Karpas-422 (cell line): ENCODE data around the gene MRPL27. TPM values are rescaled to one million over a fixed set of nuclear protein-coding genes. Genes with fewer than 3 reads are reported as not detected.
"Not testable (repeated sequence)": the region's sequence is repeated elsewhere in the genome, so short reads cannot be mapped to it uniquely, and the experiment has no call there.

Experiments
- DNase-seq: peaks from one replicate; pipeline ENCODE4 v3.0.0-alpha.2; 2015
- H2AFZ ChIP-seq: fragments of 200-600 bp; sonication (generic); 2 replicates; pipeline ENCODE4 v1.6.1; 2014; ENCODE audit warnings: antibody characterized with exemption, low read length, mixed read lengths
- H3K27ac ChIP-seq: fragments of 200-600 bp; sonication (generic); 2 replicates; pipeline ENCODE4 v1.5.1; 2014; ENCODE audit warnings: mild to moderate bottlenecking, low read length, moderate library complexity
- H3K27me3 ChIP-seq: fragments of 200-600 bp; sonication (generic); 2 replicates; pipeline ENCODE4 v1.6.1; 2014; ENCODE audit warnings: low read length, mixed read lengths
- H3K36me3 ChIP-seq: fragments of 200-600 bp; sonication (generic); 2 replicates; pipeline ENCODE4 v1.6.1; 2014; ENCODE audit warnings: low read length, mixed read lengths; ENCODE audit not compliant: insufficient read depth
- H3K4me1 ChIP-seq: fragments of 200-600 bp; sonication (generic); 2 replicates; pipeline ENCODE4 v1.6.1; 2014; ENCODE audit warnings: mild to moderate bottlenecking, low read length, mixed read lengths
- H3K4me2 ChIP-seq: fragments of 200-600 bp; sonication (generic); 2 replicates; pipeline ENCODE4 v1.6.1; 2014; ENCODE audit warnings: low read length, low read depth, mild to moderate bottlenecking; ENCODE audit not compliant: poor library complexity, severe bottlenecking
- H3K4me3 ChIP-seq: fragments of 200-600 bp; sonication (generic); 2 replicates; pipeline ENCODE4 v1.5.1; 2014; ENCODE audit warnings: mild to moderate bottlenecking, antibody characterized with exemption, low read length, mixed read lengths
- H3K79me2 ChIP-seq: fragments of 200-600 bp; sonication (generic); 2 replicates; pipeline ENCODE4 v1.6.1; 2014; ENCODE audit warnings: mild to moderate bottlenecking, low read length, mixed read lengths
- H3K9ac ChIP-seq: fragments of 200-600 bp; sonication (generic); 2 replicates; pipeline ENCODE4 v1.6.0; 2014; ENCODE audit warnings: low read length
- H3K9me2 ChIP-seq: fragments of 200-600 bp; sonication (generic), shearing (Covaris generic); replicated peaks from 2 replicates; pipeline ENCODE4 v1.6.0; 2014; ENCODE audit warnings: mild to moderate bottlenecking, low read length, moderate library complexity; ENCODE audit not compliant: insufficient read depth
- H3K9me3 ChIP-seq: fragments of 300-700, 200-600 bp; sonication (generic); 2 replicates; pipeline ENCODE4 v1.6.1; 2014; ENCODE audit warnings: low read length, mixed read lengths
- H4K20me1 ChIP-seq: fragments of 200-600 bp; sonication (generic); 2 replicates; pipeline ENCODE4 v1.6.1; 2014; ENCODE audit warnings: mild to moderate bottlenecking, antibody characterized with exemption, low read length, low read depth; ENCODE audit not compliant: insufficient read depth
- total RNA-seq: library from RNA; depleted of rRNA; stranded (reverse); fragments of >200 nt; shearing (Covaris generic); gene quantifications from 2 replicates; pipeline ENCODE4 v1.2.3, GENCODE V29; 2014; ENCODE audit warnings: low replicate concordance

MRPL27 gene
- total RNA-seq, 1 experiment from 2014 or later, result 22.3 TPM

DNA sequence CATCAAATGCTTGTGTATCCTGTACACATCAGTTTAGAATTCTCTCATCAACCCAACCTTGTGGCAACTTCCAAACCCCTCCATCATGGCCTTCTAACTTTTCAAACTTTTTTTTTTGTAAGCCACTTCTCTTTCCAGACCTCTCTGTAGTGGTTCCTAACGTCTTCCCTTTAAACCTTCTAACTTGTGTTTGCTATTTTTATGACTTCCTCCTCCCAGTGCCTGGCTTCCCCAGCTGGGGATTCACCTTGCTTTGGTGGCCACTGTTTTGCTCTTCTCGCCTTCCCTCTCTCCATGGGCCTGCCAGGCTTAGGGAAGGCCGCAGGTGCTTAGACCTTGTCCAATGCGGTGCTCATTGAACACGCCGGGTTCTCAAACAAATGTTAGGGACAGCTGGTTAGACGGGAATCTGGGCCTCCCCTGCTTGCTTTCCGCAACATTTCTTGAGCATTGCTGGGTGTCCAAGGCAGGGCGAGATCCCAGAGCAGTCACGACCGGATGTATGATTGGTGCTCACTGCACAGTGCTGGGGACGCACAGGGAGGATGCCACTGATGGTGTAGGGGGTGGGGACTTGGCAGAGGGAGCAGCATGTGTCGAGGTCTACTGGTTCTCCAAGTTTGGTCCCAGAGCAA is 28.1 kb downstream of the MRPL27 start:
- no peak overlapping the region for H3K27ac ChIP-seq
- H3K9me3 ChIP-seq, result no peaks in the 10 kb centered on the region
- no peak overlapping the region for H2AFZ ChIP-seq
- H3K4me1 ChIP-seq, result peaks cover 19% of the 10 kb centered on the region
- peaks cover 10% of the 10 kb centered on the region; the same call in 1 of the 2 replicates for H4K20me1 ChIP-seq
- no peak for DNase-seq
- H3K9ac ChIP-seq, result peak overlapping the region; percentile 79; the same call in 1 of the 2 replicates
- no peak overlapping the region; the same call in 1 of the 2 replicates for H3K4me3 ChIP-seq
- H3K36me3 ChIP-seq, result no peaks in the 10 kb centered on the region
- H3K4me2 ChIP-seq, result peak overlapping the region; percentile 95
- H3K79me2 ChIP-seq, result peaks cover 31% of the 10 kb centered on the region
- no peaks in the 10 kb centered on the region for H3K27me3 ChIP-seq
- H3K9me2 ChIP-seq, result no peaks in the 10 kb centered on the region

DNA sequence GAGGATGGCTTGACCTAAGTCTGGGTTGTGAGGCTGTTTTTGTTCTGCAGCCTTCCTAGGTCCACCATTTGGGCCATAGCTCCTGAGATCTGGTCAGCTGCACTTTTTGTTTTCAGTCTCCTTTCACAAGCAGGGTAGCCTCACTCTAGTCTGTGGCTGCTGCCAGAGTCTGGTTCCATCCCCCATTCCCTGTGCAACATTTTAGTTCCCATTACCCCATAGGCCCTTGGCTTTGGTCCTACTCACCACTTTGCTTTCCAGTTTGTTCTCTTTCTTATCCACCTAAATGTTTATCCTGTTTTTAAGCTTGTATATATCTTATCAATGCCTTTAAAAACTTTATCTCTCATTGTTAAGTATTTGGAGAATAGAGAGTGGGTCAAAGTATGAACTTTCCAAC is 33.6 kb downstream of the MRPL27 start:
- H3K27ac ChIP-seq, result no peak overlapping the region
- no peak overlapping the region for H3K4me3 ChIP-seq
- H3K4me2 ChIP-seq, result no peak overlapping the region
- H3K9me3 ChIP-seq, result peaks cover 10% of the 10 kb centered on the region; the same call in 1 of the 2 replicates
- 0 out of 2 replicates have a peak, but pooled peaks cover 3% of the 10 kb centered on the region for H3K36me3 ChIP-seq
- H4K20me1 ChIP-seq, result no peaks in the 10 kb centered on the region
- H3K79me2 ChIP-seq, result no peaks in the 10 kb centered on the region
- DNase-seq, result no peak
- no peak overlapping the region for H3K9ac ChIP-seq
- H3K9me2 ChIP-seq, result no peaks in the 10 kb centered on the region
- H3K4me1 ChIP-seq, result no peaks in the 10 kb centered on the region
- 0 out of 2 replicates have a peak, but pooled peaks cover 4% of the 10 kb centered on the region for H3K27me3 ChIP-seq
- H2AFZ ChIP-seq, result no peak overlapping the region

DNA sequence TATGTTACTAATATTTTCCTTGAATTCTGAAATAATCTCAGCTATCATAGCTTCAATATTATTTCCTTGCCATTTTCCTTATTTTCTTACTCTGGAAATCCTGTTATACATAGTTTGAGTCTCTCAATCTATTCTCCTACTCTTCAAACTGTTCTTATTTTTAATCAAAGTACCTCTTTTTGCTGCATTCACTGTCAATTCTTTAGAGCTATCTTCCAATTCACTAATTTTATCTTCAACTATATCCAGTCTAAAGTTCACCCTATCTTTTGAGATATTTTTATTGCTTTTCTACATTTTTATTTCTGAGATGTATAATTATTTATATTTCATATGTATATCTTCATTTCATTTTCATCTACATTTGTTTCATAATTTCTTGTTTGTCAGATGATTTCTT is 34.3 kb downstream of the MRPL27 start:
- Histone ChIP-seq H3K27me3 (0 out of 2 replicates have a peak, but pooled peaks cover 4% of the 10 kb centered on the region), H4K20me1 (no peaks in the 10 kb centered on the region), H3K9ac (no peak overlapping the region), H3K79me2 (no peaks in the 10 kb centered on the region), H3K9me3 (peaks cover 10% of the 10 kb centered on the region; the same call in 1 of the 2 replicates), H3K36me3 (0 out of 2 replicates have a peak, but pooled peaks cover 3% of the 10 kb centered on the region), H3K4me1 (no peaks in the 10 kb centered on the region), H3K4me2 (no peak overlapping the region), H3K9me2 (no peaks in the 10 kb centered on the region), H3K4me3 (no peak overlapping the region), H3K27ac (no peak overlapping the region), H2AFZ (no peak overlapping the region)
- no peak for DNase-seq

DNA sequence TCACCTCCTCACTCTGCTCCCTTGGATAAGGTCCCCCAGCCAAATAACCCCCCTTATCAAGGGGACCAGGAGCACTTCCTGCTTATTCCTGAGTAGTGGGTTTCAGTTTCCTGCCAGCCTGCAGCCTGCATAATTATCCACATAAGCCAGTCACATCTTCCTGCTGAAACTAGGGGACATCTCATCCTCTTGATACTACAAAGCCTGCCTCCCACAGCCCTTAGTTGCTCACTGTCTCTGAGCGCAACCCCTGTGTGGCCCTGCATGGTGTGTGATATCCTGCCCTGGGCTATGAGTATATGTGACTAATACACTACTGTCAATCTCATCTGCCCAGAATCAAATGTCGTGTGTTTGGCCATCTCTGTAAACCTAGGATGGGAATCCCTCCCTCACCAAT is 35.0 kb downstream of the MRPL27 start:
- Histone ChIP-seq H3K9me3 (peaks cover 10% of the 10 kb centered on the region; the same call in 1 of the 2 replicates), H3K9me2 (no peaks in the 10 kb centered on the region), H3K27ac (no peak overlapping the region), H3K79me2 (no peaks in the 10 kb centered on the region), H4K20me1 (no peaks in the 10 kb centered on the region), H3K36me3 (0 out of 2 replicates have a peak, but pooled peaks cover 3% of the 10 kb centered on the region), H3K4me1 (no peaks in the 10 kb centered on the region), H3K4me2 (no peak overlapping the region), H3K27me3 (0 out of 2 replicates have a peak, but pooled peaks cover 4% of the 10 kb centered on the region), H2AFZ (no peak overlapping the region), H3K9ac (no peak overlapping the region), H3K4me3 (no peak overlapping the region)
- no peak for DNase-seq

DNA sequence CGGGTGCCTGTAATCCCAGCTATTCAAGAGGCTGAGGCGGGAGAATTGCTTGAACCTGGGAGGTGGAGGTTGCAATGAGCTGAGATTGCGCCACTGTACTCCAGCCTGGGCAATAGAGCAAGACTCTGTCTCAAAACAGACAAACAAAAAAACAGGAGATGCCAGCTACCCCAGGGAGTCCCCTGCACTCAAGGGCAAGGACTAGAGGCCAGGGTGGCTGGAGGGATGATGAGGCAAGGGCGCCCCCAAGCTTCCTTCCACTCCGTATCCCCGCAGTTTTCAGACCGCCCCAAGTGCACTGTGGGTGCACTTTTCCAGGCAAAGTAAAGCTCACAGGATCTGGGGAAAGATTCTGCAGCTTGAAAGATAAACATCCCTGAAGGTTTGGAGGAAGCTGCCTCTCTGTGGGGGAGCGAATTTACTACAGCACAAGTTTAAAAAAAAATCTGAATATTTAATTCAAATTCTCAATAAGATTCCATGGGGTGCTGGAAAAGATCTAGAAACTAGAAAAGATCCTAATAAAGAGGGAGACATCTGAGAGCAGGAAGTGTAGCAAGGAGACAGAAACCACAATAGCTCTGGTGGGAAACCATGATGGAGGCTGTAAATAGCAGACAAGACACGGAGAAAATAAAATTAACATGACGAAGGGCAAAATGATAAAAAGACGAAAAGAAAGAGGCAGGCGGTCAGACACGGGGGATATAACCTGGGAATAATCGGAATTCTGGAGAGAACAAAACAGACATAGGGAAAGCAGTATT is 39.5 kb downstream of the MRPL27 start:
- H3K4me2 ChIP-seq, H3K4me1 ChIP-seq, H3K4me3 ChIP-seq, H3K9me3 ChIP-seq, H2AFZ ChIP-seq, H4K20me1 ChIP-seq, H3K9me2 ChIP-seq, H3K79me2 ChIP-seq, H3K27me3 ChIP-seq, DNase-seq, H3K27ac ChIP-seq, H3K36me3 ChIP-seq, H3K9ac ChIP-seq: not testable (repeated sequence)

DNA sequence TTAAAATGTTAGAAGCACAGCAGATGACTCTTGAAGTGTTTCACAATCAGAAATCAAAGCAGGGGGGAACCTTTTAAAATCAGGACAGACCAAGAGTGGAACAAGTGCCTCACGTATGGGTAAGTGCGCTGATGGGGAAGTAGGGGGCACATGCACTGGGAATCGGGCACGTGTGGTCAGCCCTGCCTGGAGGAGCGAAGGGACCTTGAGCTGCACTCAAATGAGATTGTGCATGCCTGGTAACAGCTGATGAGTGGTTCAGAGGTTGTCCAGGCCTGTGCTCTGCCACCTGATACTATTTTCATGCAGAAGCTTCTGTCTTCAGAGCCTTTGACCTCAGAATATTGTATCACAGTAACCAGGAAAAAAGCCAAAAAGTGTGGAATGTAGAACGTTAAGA is 40.8 kb downstream of the MRPL27 start:
- peaks cover 8% of the 10 kb centered on the region for H3K4me1 ChIP-seq
- H3K9me2 ChIP-seq, result no peaks in the 10 kb centered on the region
- no peak overlapping the region for H3K4me2 ChIP-seq
- H3K9me3 ChIP-seq, result no peaks in the 10 kb centered on the region
- H4K20me1 ChIP-seq, result no peaks in the 10 kb centered on the region
- H3K27ac ChIP-seq, result no peak overlapping the region
- H3K4me3 ChIP-seq, result no peak overlapping the region
- no peaks in the 10 kb centered on the region for H3K27me3 ChIP-seq
- H3K36me3 ChIP-seq, result no peaks in the 10 kb centered on the region
- no peaks in the 10 kb centered on the region for H3K79me2 ChIP-seq
- no peak overlapping the region for H2AFZ ChIP-seq
- no peak overlapping the region for H3K9ac ChIP-seq
- no peak for DNase-seq

DNA sequence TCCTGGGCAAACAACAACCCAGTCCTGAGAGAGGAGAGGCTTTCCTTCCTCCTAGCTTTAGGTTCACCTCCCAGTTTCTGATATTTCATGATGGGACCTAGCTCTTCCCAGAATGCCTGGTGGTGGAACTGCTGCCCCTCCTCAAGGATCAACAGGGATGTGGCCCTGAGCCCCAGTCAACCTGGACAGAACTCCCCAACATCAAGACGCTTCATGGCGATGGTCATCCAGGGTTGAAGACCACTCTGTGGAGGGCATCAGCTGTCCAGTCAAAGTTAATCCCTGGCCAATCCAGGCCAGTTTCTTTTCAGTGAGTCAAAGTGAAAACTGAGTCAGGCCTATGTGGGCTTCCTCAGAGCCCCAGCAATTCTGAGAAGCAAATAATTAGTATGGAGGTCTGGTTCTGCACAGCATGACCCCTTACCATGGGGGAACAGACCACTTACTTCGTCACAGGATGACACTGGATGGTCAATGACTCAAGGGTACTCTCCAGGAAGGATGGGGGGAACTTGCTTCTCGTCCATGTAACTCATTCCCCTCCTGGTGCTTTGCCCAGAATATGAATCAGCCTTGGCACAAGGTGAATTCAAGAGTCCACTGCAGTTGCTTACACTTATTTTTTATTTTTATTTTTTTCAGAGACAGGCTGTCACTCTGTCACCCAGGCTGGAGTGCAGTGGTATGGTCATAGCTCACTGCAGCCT is 41.7 kb downstream of the MRPL27 start:
- H3K9me2 ChIP-seq, result no peaks in the 10 kb centered on the region
- H3K4me2 ChIP-seq, result no peak overlapping the region
- H3K9ac ChIP-seq, result no peak overlapping the region
- no peak overlapping the region for H3K4me3 ChIP-seq
- H3K27ac ChIP-seq, result no peak overlapping the region
- H3K4me1 ChIP-seq, result peaks cover 8% of the 10 kb centered on the region
- no peaks in the 10 kb centered on the region for H3K27me3 ChIP-seq
- DNase-seq, result no peak
- H3K9me3 ChIP-seq, result no peaks in the 10 kb centered on the region
- no peaks in the 10 kb centered on the region for H3K36me3 ChIP-seq
- no peaks in the 10 kb centered on the region for H3K79me2 ChIP-seq
- no peaks in the 10 kb centered on the region for H4K20me1 ChIP-seq
- no peak overlapping the region for H2AFZ ChIP-seq
